CD4-positive, alpha-beta T cell treated with Interleukin-10 for 1 hour (primary cell): Measurements from ENCODE around the gene DHRS7.
"Not testable (repeated sequence)": the region's sequence is repeated elsewhere in the genome, so short reads cannot be mapped to it uniquely, and the experiment has no call there.

Experiments
- DNase-seq: peaks from one replicate; pipeline ENCODE4 v3.0.0-alpha.2; 2020

DHRS7 gene

GRCh38 chr14:60116181-60116580, 49.0 kb downstream of the DHRS7 start:
- no peak for DNase-seq

GRCh38 chr14:60114881-60115280, 50.3 kb downstream of the DHRS7 start:
- no peak for DNase-seq

- DNase-seq: no peak
These were observed 53.5 kb downstream of the DHRS7 start for GRCh38 chr14:60111732-60112131.

- DNase-seq: no peak
These were observed 57.7 kb downstream of the DHRS7 start for GRCh38 chr14:60107477-60107876.

GRCh38 chr14:60106339-60106738, 58.9 kb downstream of the DHRS7 start:
- no peak for DNase-seq

- DNase-seq: no peak
These were observed 62.8 kb downstream of the DHRS7 start for GRCh38 chr14:60102389-60102788.

- DNase-seq: no peak
These were observed 63.4 kb downstream of the DHRS7 start for GRCh38 chr14:60101786-60102185.

- DNase-seq: not testable (repeated sequence)
These were observed 65.3 kb downstream of the DHRS7 start for GRCh38 chr14:60099855-60100254.

- no peak for DNase-seq
These were observed 67.2 kb downstream of the DHRS7 start for GRCh38 chr14:60097974-60098373.

- DNase-seq: no peak
These were observed 69.3 kb downstream of the DHRS7 start for GRCh38 chr14:60095781-60096450.

- peak; percentile 11 for DNase-seq
These were observed 70.0 kb downstream of the DHRS7 start for GRCh38 chr14:60095231-60095630.

- DNase-seq: peak; percentile 18
These were observed 70.8 kb downstream of the DHRS7 start for GRCh38 chr14:60094306-60094897.
